ENCODE data around the gene ZNF853.
"Not testable (repeated sequence)": the region's sequence is repeated elsewhere in the genome, so short reads cannot be mapped to it uniquely, and the experiment has no call there.

ZNF853 gene

GRCh38 chr7:6651851-6652445, 36.5 kb downstream of the ZNF853 start:
- DNase-seq = no peak

- DNase-seq = no peak
These were observed 37.1 kb downstream of the ZNF853 start for GRCh38 chr7:6652446-6653011.

- no peak for DNase-seq
These were observed 37.9 kb downstream of the ZNF853 start for GRCh38 chr7:6653071-6654003.

GRCh38 chr7:6654113-6654841, 38.9 kb downstream of the ZNF853 start:
- no peak for DNase-seq

- no peak for DNase-seq
These were observed 39.6 kb downstream of the ZNF853 start for GRCh38 chr7:6654842-6655610.

- DNase-seq = no peak
These were observed 40.4 kb downstream of the ZNF853 start for GRCh38 chr7:6655636-6656385.

- no peak for DNase-seq
These were observed 41.0 kb downstream of the ZNF853 start for GRCh38 chr7:6656413-6656812.

- DNase-seq = no peak
These were observed 43.4 kb downstream of the ZNF853 start for GRCh38 chr7:6658618-6659345.

GRCh38 chr7:6670851-6671250, 55.4 kb downstream of the ZNF853 start:
- not testable (repeated sequence) for DNase-seq

Measured in amygdala (tissue), 56 donors.